GM06990 (cell line): ENCODE results near the gene COL15A1.

Experiments used
- DNase-seq: peaks from one replicate; pipeline ENCODE4 v3.0.0-alpha.2; 2011; ENCODE audit not compliant: insufficient read length; ENCODE audit errors: extremely low read depth
- H3K27me3 ChIP-seq: replicated peaks from 2 replicates; pipeline ENCODE4 v1.6.0; 2011; ENCODE audit warnings: low read length; ENCODE audit not compliant: control insufficient read depth, insufficient read depth
- H3K36me3 ChIP-seq: 2 replicates; pipeline ENCODE4 v1.5.1; 2011; ENCODE audit warnings: low read length; ENCODE audit not compliant: control insufficient read depth, insufficient read depth
- H3K4me3 ChIP-seq: replicated peaks from 2 replicates; pipeline ENCODE4 v1.5.1; 2011; ENCODE audit warnings: low read depth, mild to moderate bottlenecking, control low read depth, low read length
- CTCF ChIP-seq: IDR thresholded peaks from 2 replicates; pipeline ENCODE4 v1.5.1; 2011; ENCODE audit warnings: low read length, control low read depth, mild to moderate bottlenecking, inconsistent platforms; ENCODE audit not compliant: insufficient read depth, poor library complexity, severe bottlenecking

The COL15A1 gene

GRCh38 chr9:99046068-99046467, 102.4 kb downstream of the COL15A1 start:
- Histone ChIP-seq H3K36me3 (no peaks in the 10 kb centered on the region), H3K27me3 (no peaks in the 10 kb centered on the region), H3K4me3 (no peak overlapping the region)
- no peak for DNase-seq
- no peak for TF ChIP-seq CTCF

DNA sequence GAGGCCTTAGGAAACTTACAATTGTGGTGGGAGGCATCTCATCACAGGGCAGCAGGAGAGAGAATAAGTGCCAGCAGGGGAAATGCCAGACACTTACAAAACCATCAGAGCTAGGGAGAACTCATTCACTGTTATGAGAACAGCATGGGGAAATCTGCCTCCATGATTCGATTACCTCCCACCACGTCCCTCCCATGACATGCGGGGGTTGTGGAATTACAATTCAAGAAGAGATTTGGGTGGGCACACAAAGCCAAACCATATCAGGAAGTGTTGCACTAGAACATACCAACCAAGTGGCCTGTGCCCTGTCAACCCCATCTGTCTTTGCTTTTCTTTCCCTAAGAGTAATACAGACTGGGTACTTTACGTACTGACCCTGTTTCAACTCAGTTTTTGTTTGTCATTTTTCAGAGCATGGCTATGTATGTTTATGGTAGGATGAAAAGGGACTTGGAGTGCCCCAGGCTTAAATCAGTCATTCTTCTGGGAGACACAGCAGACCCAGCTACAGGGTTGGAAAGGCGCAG, 102.9 kb downstream of the COL15A1 start:
- Histone ChIP-seq H3K36me3 (no peaks in the 10 kb centered on the region), H3K4me3 (no peak overlapping the region), H3K27me3 (no peaks in the 10 kb centered on the region)
- no peak for DNase-seq
- TF ChIP-seq CTCF = no peak

GRCh38 chr9:99049228-99049627, 105.5 kb downstream of the COL15A1 start:
- Histone ChIP-seq H3K4me3 (no peak overlapping the region), H3K27me3 (no peaks in the 10 kb centered on the region), H3K36me3 (no peaks in the 10 kb centered on the region)
- DNase-seq = no peak
- TF ChIP-seq CTCF = no peak

- TF ChIP-seq CTCF = no peak
- Histone ChIP-seq H3K4me3 (no peak overlapping the region), H3K27me3 (no peaks in the 10 kb centered on the region), H3K36me3 (no peaks in the 10 kb centered on the region)
- DNase-seq = no peak
These were observed 105.9 kb downstream of the COL15A1 start for GRCh38 chr9:99049641-99050040.

DNA sequence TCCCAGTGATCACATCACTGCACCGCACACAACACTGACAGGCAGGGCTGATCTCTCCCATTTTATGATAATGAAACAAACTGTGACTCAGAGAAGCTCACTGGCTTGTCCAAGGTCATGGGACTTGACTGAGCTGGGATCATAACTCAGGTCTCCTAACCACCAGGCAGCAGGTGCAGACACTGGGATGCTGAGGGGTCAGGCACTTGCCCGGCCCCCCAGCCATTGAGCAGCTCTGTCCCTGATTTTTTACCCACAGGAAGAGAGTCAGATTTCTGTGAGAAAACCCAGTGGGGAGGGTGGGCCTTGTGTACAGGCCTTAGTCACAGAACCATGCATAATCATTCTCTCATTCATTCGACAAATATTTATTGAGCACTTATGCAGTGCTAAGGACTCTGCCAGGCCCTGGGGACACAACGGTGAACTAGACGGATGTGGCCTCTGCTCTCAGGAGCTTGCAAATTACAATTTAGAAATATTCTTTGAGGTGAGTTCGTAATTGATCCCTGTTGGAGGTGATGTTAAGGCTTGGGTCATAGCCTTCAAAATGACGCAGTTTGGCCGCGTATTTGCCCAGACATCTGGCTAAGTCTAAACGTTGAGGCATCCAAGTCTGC, 106.7 kb downstream of the COL15A1 start:
- Histone ChIP-seq H3K36me3 (no peaks in the 10 kb centered on the region), H3K27me3 (no peaks in the 10 kb centered on the region), H3K4me3 (no peak overlapping the region)
- TF ChIP-seq CTCF = no peak
- DNase-seq = no peak

DNA sequence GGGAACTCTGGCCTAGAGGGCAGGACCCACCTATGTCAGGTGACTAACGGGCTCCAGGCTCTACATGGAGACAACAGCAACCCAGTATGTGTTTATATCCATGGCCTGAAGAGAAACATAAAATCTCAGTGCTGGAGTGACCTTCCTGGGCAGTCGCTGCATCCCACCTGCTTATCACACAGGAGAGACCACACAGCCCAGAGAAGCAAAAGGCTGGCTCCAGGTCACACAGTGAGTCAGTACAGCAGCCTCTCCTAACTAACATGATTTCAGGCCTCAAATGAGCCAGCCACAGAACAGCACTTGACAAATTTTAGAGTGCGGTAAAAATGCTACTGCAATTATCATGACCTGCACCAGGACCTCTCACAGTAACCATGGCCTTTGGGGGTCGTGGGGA, 107.2 kb downstream of the COL15A1 start:
- no peaks in the 10 kb centered on the region for H3K36me3 ChIP-seq
- no peak for DNase-seq
- no peak overlapping the region for H3K4me3 ChIP-seq
- no peak for TF ChIP-seq CTCF
- H3K27me3 ChIP-seq = no peaks in the 10 kb centered on the region
